Mucosa of descending colon (tissue), 3 donors: ENCODE measurements around the gene HSPA12A. TPM values are rescaled to one million over a fixed set of nuclear protein-coding genes. Genes with fewer than 3 reads are reported as not detected.

Experiments
- ATAC-seq: fragments of 200-7000 bp; cut with Tn5 transposase; one replicate; pipeline ENCODE4 v1.9.1; 2020; ENCODE audit warnings: mild to moderate bottlenecking, moderate library complexity
- DNase-seq, 3 donors: peaks; one replicate each; pipeline ENCODE4 v3.0.0-alpha.2; 2020
- H3K36me3 ChIP-seq: fragments of 200-600 bp; one replicate; pipeline ENCODE4 v1.8.0; 2021; ENCODE audit warnings: low read depth, mild to moderate bottlenecking
- H3K4me1 ChIP-seq: fragments of 200-600 bp; one replicate; pipeline ENCODE4 v1.8.0; 2021; ENCODE audit warnings: low read depth, mild to moderate bottlenecking
- H3K4me3 ChIP-seq: fragments of 200-600 bp; one replicate; pipeline ENCODE4 v1.8.0; 2021; ENCODE audit warnings: mild to moderate bottlenecking
- H3K9me3 ChIP-seq: fragments of 200-600 bp; one replicate; pipeline ENCODE4 v1.8.0; 2021; ENCODE audit warnings: mild to moderate bottlenecking
- intact Hi-C, 2 donors: fragments of 100-400 bp; cut with DNase I in 1 of 2; cut with micrococcal nuclease in 1 of 2; formaldehyde crosslinking; loops; one replicate each; pipeline versions ENCODE4 v1.11.0 to v1.11.1; 2022; cut with DNase I, micrococcal nuclease
- total RNA-seq, 3 donors: library from RNA; stranded (reverse); fragmentation: NEBNext Ultra II Directional in 2 of 3; extraction: Animal tissue kit (Norgen Biotek cat#: 25700) in 2 of 3; gene quantifications; one replicate each; pipeline versions ENCODE4 v1.2.1 to v1.2.4, GENCODE V29; 2021 to 2023
- TF ChIP-seq, protein P1 (sequence below): fragments of 200-600 bp; IDR thresholded peaks from one replicate; pipeline ENCODE4 v1.8.0; 2022; ENCODE audit warnings: antibody characterized with exemption, mild to moderate bottlenecking
- donor health status: DM: no; HTN: no; CAD: no; lungs with moderate emphysema.
- donor health status: DM: no; HTN: no; CAD: no.
- donor health status: DM: no; HTN: yes; CAD: no.

HSPA12A gene
- total RNA-seq, 3 donors from 2014 or later = 7.7 to 20.6 (median 8.8) TPM

DNA sequence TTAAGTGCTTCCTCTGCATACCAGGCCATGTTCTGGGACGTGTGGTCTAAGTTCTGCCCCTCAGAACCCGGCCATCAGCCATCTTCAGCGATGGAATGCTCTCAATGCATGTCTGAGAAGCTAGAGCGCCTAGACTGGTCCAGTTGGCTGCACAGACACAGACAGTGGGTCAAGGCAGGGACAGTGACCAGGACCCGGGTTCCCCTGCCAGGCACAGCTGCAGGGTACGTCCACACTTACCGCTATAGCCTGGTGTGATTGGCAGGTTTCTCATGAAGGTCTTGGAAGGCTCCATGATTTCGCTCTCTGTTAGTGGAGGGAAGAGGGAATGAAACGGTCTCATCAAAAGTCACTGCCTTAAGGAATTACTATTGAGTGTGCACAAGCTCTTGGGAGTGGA is 74.3 kb downstream of the HSPA12A start:
- Histone ChIP-seq H3K4me1 (no peaks in the 10 kb centered on the region), H3K9me3 (no peaks in the 10 kb centered on the region), H3K36me3 (no peaks in the 10 kb centered on the region), H3K4me3 (no peak overlapping the region)
- TF ChIP-seq, protein P1, sequence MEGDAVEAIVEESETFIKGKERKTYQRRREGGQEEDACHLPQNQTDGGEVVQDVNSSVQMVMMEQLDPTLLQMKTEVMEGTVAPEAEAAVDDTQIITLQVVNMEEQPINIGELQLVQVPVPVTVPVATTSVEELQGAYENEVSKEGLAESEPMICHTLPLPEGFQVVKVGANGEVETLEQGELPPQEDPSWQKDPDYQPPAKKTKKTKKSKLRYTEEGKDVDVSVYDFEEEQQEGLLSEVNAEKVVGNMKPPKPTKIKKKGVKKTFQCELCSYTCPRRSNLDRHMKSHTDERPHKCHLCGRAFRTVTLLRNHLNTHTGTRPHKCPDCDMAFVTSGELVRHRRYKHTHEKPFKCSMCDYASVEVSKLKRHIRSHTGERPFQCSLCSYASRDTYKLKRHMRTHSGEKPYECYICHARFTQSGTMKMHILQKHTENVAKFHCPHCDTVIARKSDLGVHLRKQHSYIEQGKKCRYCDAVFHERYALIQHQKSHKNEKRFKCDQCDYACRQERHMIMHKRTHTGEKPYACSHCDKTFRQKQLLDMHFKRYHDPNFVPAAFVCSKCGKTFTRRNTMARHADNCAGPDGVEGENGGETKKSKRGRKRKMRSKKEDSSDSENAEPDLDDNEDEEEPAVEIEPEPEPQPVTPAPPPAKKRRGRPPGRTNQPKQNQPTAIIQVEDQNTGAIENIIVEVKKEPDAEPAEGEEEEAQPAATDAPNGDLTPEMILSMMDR = no peak
- DNase-seq (no peak), ATAC-seq (no peak)
- intact Hi-C loops = no loop called here

DNA sequence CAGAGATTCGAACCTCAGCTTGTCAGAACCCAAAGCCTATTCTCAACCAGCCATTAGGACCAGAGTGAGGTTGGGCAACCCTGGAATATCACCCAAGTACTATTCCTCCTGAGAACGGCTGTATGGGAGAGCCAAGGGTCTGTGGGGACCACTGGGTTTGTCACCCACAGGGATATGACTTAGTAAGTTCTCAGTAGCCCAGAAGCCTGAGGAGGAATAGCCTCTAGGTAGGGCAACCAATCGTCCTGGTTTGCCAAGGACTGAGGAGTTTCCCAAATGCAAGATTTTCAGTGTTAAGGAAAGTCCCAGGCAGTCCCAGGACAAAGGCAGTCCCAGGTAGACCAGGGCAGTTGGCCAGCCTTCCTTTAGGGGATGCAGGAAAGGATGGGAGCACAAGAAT is 74.9 kb downstream of the HSPA12A start:
- no peak overlapping the region for H3K4me3 ChIP-seq
- H3K4me1 ChIP-seq = no peaks in the 10 kb centered on the region
- ATAC-seq = no peak
- no peak for DNase-seq
- H3K36me3 ChIP-seq = no peaks in the 10 kb centered on the region
- no peaks in the 10 kb centered on the region for H3K9me3 ChIP-seq
- TF ChIP-seq, protein P1 = no peak
- intact Hi-C loops = no loop called here

DNA sequence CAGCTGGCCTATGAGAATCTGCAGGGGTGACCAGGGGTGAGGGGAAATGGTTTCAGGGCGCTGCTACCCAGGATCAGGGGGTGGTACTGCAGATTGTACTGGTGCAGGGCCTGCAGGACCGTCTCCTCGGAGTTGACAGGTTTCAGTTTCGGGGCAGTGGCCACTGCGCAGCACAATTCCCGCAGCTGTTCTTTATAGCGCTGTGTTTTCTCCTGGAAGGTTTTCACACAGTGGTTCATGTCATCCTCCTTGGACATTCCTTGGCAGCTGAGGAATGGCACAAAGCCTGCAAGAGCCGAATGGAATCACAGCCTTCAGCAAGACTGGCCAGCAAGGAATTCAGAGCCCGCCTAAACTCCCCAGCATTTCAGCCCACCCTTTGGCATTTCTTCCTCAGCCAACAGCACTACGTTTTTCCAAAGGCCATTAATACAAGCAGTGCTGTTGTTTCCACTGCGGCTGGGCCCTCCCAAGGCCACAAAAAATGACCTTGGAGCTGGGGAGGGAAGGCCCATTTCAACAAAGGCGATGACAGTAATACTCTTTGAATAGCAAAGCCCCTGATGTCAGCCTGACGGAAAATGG is 76.7 kb downstream of the HSPA12A start:
- intact Hi-C loops = no loop called here
- TF ChIP-seq, protein P1 = no peak
- Histone ChIP-seq H3K36me3 (no peaks in the 10 kb centered on the region), H3K9me3 (no peaks in the 10 kb centered on the region), H3K4me3 (no peak overlapping the region), H3K4me1 (no peaks in the 10 kb centered on the region)
- ATAC-seq = no peak
- DNase-seq = no peak

DNA sequence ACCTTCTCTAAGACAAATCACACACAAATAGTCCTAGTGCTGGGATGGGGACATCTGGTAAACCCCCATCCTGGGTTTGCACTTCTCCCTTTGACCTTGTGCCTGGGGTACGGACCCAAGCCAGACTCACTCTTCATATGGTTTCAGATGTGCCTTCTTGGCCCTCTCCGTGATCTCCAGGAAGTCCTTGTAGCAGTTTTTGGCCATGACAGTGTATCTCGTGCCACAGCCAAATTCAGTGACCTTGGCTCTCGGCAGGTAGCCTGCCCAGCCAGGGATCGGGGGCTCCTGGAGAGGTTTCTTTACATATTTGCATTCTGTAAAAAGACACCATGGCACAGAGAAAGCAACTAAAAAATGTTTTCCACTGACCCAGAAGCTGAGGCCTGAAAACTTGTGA is 77.7 kb downstream of the HSPA12A start:
- ATAC-seq = no peak
- intact Hi-C loops = no loop called here

DNA sequence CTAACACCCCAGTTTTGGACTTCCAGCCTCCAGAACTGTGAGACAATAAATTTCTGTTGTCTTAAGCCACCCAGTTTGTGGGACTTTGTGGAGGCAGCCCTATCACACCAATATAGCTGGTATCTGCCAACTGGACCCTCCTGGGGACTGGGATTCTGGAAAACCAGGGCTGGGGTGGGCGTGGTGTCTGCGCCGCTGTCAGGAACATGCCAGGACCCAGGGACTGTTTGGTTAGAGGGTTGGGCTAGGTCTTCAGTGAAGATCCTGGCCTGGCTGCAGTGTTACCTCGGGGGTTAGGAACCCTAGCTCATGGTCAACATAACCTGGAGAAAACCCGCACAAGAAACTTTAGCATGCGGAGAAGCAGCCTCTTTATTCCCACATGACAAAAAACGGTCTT is 79.0 kb downstream of the HSPA12A start:
- H3K4me1 ChIP-seq = no peaks in the 10 kb centered on the region
- H3K36me3 ChIP-seq = no peaks in the 10 kb centered on the region
- H3K9me3 ChIP-seq = no peaks in the 10 kb centered on the region
- DNase-seq = no peak
- intact Hi-C loops = no loop called here
- H3K4me3 ChIP-seq = no peak overlapping the region
- TF ChIP-seq, protein P1 = no peak
- ATAC-seq = no peak

More for the DNA sequence above, 77.7 kb downstream of the HSPA12A start:
- Histone ChIP-seq H3K4me1 (no peaks in the 10 kb centered on the region), H3K9me3 (no peaks in the 10 kb centered on the region), H3K4me3 (no peak overlapping the region), H3K36me3 (no peaks in the 10 kb centered on the region)
- DNase-seq = no peak
- TF ChIP-seq, protein P1 = no peak

DNA sequence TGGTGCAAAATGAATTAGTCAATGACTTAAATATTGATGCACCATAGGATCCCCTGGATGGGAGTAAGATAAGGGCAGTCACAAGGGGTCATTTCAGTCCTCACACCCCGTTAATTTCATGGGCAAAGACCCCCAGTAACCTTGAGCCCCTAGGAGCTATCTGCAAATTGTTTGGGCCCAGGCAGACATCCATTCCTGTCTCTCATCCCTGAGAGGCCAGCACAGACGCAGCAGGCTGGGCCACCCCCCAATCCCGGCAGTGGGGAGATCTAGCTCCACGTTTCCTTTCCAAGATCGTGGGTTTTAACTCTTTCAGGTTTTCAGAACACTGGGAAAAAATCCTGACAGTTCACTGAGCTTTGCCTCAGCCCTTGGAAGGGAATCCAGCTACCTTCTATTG is 81.5 kb downstream of the HSPA12A start:
- ATAC-seq = no peak
- no peak for DNase-seq
- Histone ChIP-seq H3K4me1 (no peaks in the 10 kb centered on the region), H3K9me3 (no peaks in the 10 kb centered on the region), H3K36me3 (no peaks in the 10 kb centered on the region), H3K4me3 (no peak overlapping the region)
- intact Hi-C loops = no loop called here
- TF ChIP-seq, protein P1 = no peak
